SH-SY5Y (cell line): ENCODE results near the gene VAPB.

ENCODE experiments used
- GATA2 ChIP-seq: IDR thresholded peaks from 2 replicates; pipeline ENCODE4 v1.6.1; 2011; ENCODE audit warnings: mild to moderate bottlenecking, low read depth, low read length
- GATA3 ChIP-seq: IDR thresholded peaks from 2 replicates; pipeline ENCODE4 v1.6.1; 2011; ENCODE audit warnings: low read depth, mild to moderate bottlenecking, low read length, moderate library complexity

DNA sequence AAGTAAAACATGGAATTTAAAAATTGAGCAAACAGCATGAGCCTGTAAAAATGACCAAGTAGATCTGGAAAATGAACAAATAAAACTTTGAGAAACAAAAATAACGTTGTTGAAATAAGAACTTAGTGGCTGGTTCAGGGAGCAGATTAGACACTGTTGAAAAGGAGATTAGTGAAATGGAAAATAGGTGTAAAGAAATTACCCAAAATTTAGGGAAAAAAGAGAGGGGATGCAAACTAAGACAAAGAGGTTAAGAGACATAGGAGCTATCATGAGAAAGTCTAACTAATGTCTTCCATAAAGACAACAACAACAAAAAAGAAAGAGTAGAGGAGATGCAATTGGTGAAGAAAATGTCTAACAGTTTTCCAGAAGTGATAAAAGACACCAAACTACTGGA, 97.2 kb downstream of the VAPB start:
- TF ChIP-seq GATA2: no peak
- no peak for TF ChIP-seq GATA3
